ENCODE data around the gene ULK4. TPM values are rescaled to one million over a fixed set of nuclear protein-coding genes. Genes with fewer than 3 reads are reported as not detected.

Gene ULK4
- total and polyA plus RNA-seq, 2 of the 8 experiments (the other 6 are each of a cell fraction or from before 2014, with no cell fraction given) = 3.0 to 10.8 TPM

GRCh38 chr3:41674449-41674848 is 287.5 kb downstream of the ULK4 start:
- H2BK15ac ChIP-seq (ENCODE audit: low read length) = no peak overlapping the region
- H3K79me2 ChIP-seq (ENCODE audit: control insufficient read depth in 1 of 2, insufficient read depth in 2 of 2, low read length in 2 of 2) = no peaks in the 10 kb centered on the region
- no peak overlapping the region for H3K27ac ChIP-seq (ENCODE audit: low read depth, low read length)
- TF ChIP-seq RXRA (IDR thresholded peaks at IDR 0.05; ENCODE audit: insufficient read depth, low read depth, low read length) (no peak), BACH1 (IDR thresholded peaks at IDR 0.05; ENCODE audit: low read length) (no peak), SAP30 (IDR thresholded peaks at IDR 0.05; ENCODE audit: insufficient read depth, insufficient replicate concordance, low read length) (no peak), CTCF (IDR thresholded peaks at IDR 0.05; ENCODE audit: control extremely low read depth in 1 of 3, insufficient read depth in 1 of 3, low read depth in 1 of 3, low read length in 3 of 3) (no peak), USF2 (IDR thresholded peaks at IDR 0.05; ENCODE audit: low read length) (no peak), CHD2 (IDR thresholded peaks at IDR 0.05; ENCODE audit: low read length) (no peak)
- DNase-seq (ENCODE audit: low read depth in 1 of 2, low spot score in 2 of 2) = no peak
- ChIA-PET POLR2A (ENCODE audit: partially characterized antibody) (no interaction called here), CTCF (ENCODE audit: partially characterized antibody) (no interaction called here)
- no peaks in the 10 kb centered on the region for H3K36me3 ChIP-seq (ENCODE audit: control insufficient read depth in 2 of 4, insufficient read depth in 4 of 4, low read length in 3 of 4)
- no peaks in the 10 kb centered on the region for H3K9me3 ChIP-seq (ENCODE audit: insufficient read depth in 2 of 2, low read depth in 1 of 2, low read length in 1 of 2)
- H3K4ac ChIP-seq (replicated peaks; ENCODE audit: insufficient read length, low read depth, low read length) = no peak overlapping the region
- H3K4me3 ChIP-seq (ENCODE audit: extremely low read depth in 1 of 4, insufficient read depth in 2 of 4, low read depth in 3 of 4, low read length in 4 of 4) = no peak overlapping the region
- no peaks in the 10 kb centered on the region for H4K20me1 ChIP-seq (replicated peaks in 1 of 2; ENCODE audit: control insufficient read depth in 1 of 2, insufficient read depth in 2 of 2, low read length in 2 of 2)
- H2AFZ ChIP-seq (ENCODE audit: low read length) = no peak overlapping the region
- no peak overlapping the region; a peak in 1 of 7 replicates for H3K9ac ChIP-seq (replicated peaks in 1 of 4; ENCODE audit: extremely low read depth in 1 of 4, low read depth in 3 of 4, low read length in 3 of 4)
- FAIRE-seq = no peak
- H4K5ac ChIP-seq (ENCODE audit: insufficient read length, low read depth, low read length) = no peak overlapping the region
- H4K91ac ChIP-seq (replicated peaks; ENCODE audit: insufficient read length, low read length) = no peak overlapping the region
- 89% methylated on average over 4 of the region's 4 CpGs; no CpG with 5 or more reads in 1 of the 2 experiments for WGBS, 2 experiments (ENCODE audit: extremely low coverage in 1 of 2, insufficient coverage in 1 of 2, insufficient read length in 1 of 2, insufficient replicate concordance in 2 of 2, low coverage in 1 of 2, low lambda C conversion rate in 2 of 2, missing lambda C conversion rate in 1 of 2)
- H2BK5ac ChIP-seq (ENCODE audit: low read depth, low read length) = no peak overlapping the region
- no peak overlapping the region for H3K14ac ChIP-seq (ENCODE audit: insufficient read length)
- H2BK120ac ChIP-seq (replicated peaks; ENCODE audit: low read depth, low read length) = no peak overlapping the region
- no peak overlapping the region for H3K56ac ChIP-seq (replicated peaks; ENCODE audit: insufficient read length, low read depth, low read length)
- H3K23me2 ChIP-seq (ENCODE audit: low read depth, low read length) = no peaks in the 10 kb centered on the region
- no peak overlapping the region for H3K23ac ChIP-seq (ENCODE audit: insufficient read length)
- no peak overlapping the region for H3K18ac ChIP-seq (ENCODE audit: extremely low read depth, low read length)
- H3K4me2 ChIP-seq (ENCODE audit: insufficient read depth in 1 of 2, low read depth in 2 of 2, low read length in 2 of 2) = no peak overlapping the region
- H2AK5ac ChIP-seq (ENCODE audit: low read depth, low read length) = no peak overlapping the region
- H3K4me1 ChIP-seq (replicated peaks in 1 of 4; ENCODE audit: control insufficient read depth in 3 of 4, insufficient read depth in 4 of 4, low read length in 3 of 4) = no peaks in the 10 kb centered on the region
- H4K8ac ChIP-seq (ENCODE audit: extremely low read depth, insufficient read depth, low read length) = no peak overlapping the region
- no peak overlapping the region for H2BK20ac ChIP-seq (ENCODE audit: low read length)
- no peaks in the 10 kb centered on the region for H3K27me3 ChIP-seq (replicated peaks in 1 of 4; ENCODE audit: control insufficient read depth in 3 of 4, extremely low read depth in 1 of 4, insufficient read depth in 3 of 4, low read length in 3 of 4)
- H2BK12ac ChIP-seq (ENCODE audit: low read depth, low read length) = no peak overlapping the region
- no peaks in the 10 kb centered on the region for H3K79me1 ChIP-seq (ENCODE audit: low read depth, low read length)

Data from H1 (cell line).